SK-N-SH (cell line): ENCODE measurements around the gene IL17D.

ENCODE experiments used
- MAX ChIP-seq: IDR thresholded peaks from 2 replicates; pipeline ENCODE4 v1.4.0; 2012; ENCODE audit warnings: low read depth
- RFX5 ChIP-seq: IDR thresholded peaks from 2 replicates; pipeline ENCODE4 v1.6.1; 2012; ENCODE audit warnings: mild to moderate bottlenecking, improper control_type of control experiment, low read length
- ZBTB33 ChIP-seq: IDR thresholded peaks from 2 replicates; pipeline ENCODE4 v1.4.0; 2012; ENCODE audit warnings: low read depth, borderline replicate concordance

DNA sequence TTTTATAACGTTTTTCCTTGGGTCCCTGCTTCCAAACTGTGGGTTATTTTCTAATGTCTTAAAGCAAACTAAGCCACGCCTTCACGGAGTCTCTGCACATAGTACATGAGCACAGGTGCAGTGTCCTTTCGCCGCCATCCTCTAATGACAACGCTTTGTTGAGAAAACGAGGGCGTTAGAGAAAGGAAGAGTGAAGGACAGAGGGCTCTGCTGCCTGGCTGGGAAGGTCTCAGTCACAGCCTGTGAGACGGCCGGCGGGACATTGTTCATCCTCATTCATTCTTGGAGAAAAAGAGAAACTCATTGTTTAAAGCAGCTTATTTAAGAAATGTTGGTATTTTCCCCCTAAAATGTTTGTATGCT, 9.5 kb downstream of the IL17D start:
- no peak for TF ChIP-seq RFX5
- no peak for TF ChIP-seq ZBTB33
- no peak for TF ChIP-seq MAX
